ENCODE results near the gene ASIC2. TPM values are rescaled to one million over a fixed set of nuclear protein-coding genes. Genes with fewer than 3 reads are reported as not detected.

The ASIC2 gene
- total RNA-seq, 2 donors from 2014 or later: 3.0 to 3.3 TPM

DNA sequence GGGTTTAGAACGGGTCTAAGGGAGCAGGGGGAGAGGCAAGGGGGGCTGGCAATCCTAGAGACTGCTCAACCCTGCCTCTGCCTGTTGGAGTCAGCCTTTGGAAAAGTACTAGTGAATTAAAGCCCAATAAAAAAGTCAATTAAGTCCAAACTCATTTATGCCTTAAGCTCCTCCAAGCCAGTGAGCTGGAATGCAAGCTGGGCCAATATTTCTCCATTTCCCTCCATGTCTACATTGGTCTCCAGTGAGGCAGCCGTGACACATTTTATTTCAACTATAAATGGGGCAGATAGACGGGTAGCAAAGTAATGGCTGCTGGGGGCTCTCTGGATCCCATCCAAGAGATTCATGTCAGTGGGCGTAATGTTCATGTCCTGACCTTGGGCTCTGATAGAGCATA lies 157.4 kb downstream of the ASIC2 start:
- Mint-ChIP-seq H3K36me3 (ENCODE audit: low read depth) (no peaks in the 10 kb centered on the region), H3K9me3 (no peaks in the 10 kb centered on the region), H3K4me1 (no peaks in the 10 kb centered on the region), H3K4me3 (no peak overlapping the region), H3K27ac (no peak overlapping the region), H3K27me3 (ENCODE audit: insufficient read depth) (peaks cover 12% of the 10 kb centered on the region)
- no peak for DNase-seq
- H3K27ac ChIP-seq (ENCODE audit: low read depth, low read length): no peak overlapping the region
- TF ChIP-seq, protein P1, sequence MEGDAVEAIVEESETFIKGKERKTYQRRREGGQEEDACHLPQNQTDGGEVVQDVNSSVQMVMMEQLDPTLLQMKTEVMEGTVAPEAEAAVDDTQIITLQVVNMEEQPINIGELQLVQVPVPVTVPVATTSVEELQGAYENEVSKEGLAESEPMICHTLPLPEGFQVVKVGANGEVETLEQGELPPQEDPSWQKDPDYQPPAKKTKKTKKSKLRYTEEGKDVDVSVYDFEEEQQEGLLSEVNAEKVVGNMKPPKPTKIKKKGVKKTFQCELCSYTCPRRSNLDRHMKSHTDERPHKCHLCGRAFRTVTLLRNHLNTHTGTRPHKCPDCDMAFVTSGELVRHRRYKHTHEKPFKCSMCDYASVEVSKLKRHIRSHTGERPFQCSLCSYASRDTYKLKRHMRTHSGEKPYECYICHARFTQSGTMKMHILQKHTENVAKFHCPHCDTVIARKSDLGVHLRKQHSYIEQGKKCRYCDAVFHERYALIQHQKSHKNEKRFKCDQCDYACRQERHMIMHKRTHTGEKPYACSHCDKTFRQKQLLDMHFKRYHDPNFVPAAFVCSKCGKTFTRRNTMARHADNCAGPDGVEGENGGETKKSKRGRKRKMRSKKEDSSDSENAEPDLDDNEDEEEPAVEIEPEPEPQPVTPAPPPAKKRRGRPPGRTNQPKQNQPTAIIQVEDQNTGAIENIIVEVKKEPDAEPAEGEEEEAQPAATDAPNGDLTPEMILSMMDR (conservative IDR thresholded peaks at IDR 0.05): no peak
- no peaks in the 10 kb centered on the region for H3K36me3 ChIP-seq (ENCODE audit: control insufficient read depth, insufficient read depth, low read length)
- 75 to 89% methylated on average over 2 to 4 of the region's 4 CpGs for WGBS, 2 experiments (ENCODE audit: insufficient coverage in 1 of 2, insufficient read length in 1 of 2)
- no peaks in the 10 kb centered on the region for H3K9me3 ChIP-seq (ENCODE audit: control insufficient read depth, low read length)
- H3K9ac ChIP-seq (ENCODE audit: extremely low read depth, low read length, poor library complexity, severe bottlenecking): no peak overlapping the region
- no peaks in the 10 kb centered on the region for H3K4me1 ChIP-seq (ENCODE audit: control insufficient read depth, insufficient read depth, low read length)
- H3K4me3 ChIP-seq (ENCODE audit: low read length): no peak overlapping the region
- peaks cover 5% of the 10 kb centered on the region for H3K27me3 ChIP-seq (ENCODE audit: control insufficient read depth, insufficient read depth, low read length, poor library complexity, severe bottlenecking)

DNA sequence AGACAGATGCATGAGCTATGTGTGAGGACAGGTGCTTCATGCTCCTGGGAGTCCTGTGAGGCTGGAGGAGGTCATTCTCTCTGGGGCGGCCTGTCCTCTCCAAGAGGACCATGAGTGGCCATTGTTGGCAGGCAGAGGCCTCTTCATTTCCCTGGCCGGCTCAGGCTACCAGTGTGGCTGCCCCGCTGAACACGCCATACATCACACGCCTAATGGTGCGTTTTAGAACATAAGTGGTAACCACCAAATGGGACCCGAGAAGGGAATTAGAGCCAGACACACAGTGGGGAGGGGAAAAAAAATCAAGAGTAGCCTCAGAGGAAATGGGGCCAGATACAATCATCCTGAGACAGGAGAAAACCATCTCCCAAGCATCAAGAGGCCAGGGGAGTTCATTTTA lies 161.5 kb downstream of the ASIC2 start:
- no peak overlapping the region for H3K27ac Mint-ChIP-seq
- H3K4me1 ChIP-seq (ENCODE audit: control insufficient read depth, insufficient read depth, low read length): no peaks in the 10 kb centered on the region
- H3K4me3 ChIP-seq (ENCODE audit: low read length): no peak overlapping the region
- DNase-seq: no peak
- peaks cover 9% of the 10 kb centered on the region for H3K27me3 Mint-ChIP-seq (ENCODE audit: insufficient read depth)
- H3K9ac ChIP-seq (ENCODE audit: extremely low read depth, low read length, poor library complexity, severe bottlenecking): no peak overlapping the region
- TF ChIP-seq, protein P1 (conservative IDR thresholded peaks at IDR 0.05): no peak
- no peaks in the 10 kb centered on the region for H3K36me3 ChIP-seq (ENCODE audit: control insufficient read depth, insufficient read depth, low read length)
- no peak overlapping the region for H3K27ac ChIP-seq (ENCODE audit: low read depth, low read length)
- H3K4me3 Mint-ChIP-seq: no peak overlapping the region
- no peaks in the 10 kb centered on the region for H3K27me3 ChIP-seq (ENCODE audit: control insufficient read depth, insufficient read depth, low read length, poor library complexity, severe bottlenecking)
- no peaks in the 10 kb centered on the region for H3K36me3 Mint-ChIP-seq (ENCODE audit: low read depth)
- no peaks in the 10 kb centered on the region for H3K4me1 Mint-ChIP-seq
- H3K9me3 Mint-ChIP-seq: no peaks in the 10 kb centered on the region
- H3K9me3 ChIP-seq (ENCODE audit: control insufficient read depth, low read length): no peaks in the 10 kb centered on the region
- WGBS, 2 experiments (ENCODE audit: insufficient coverage in 1 of 2, insufficient read length in 1 of 2): 93 to 95% methylated on average over 7 of the region's 7 CpGs

DNA sequence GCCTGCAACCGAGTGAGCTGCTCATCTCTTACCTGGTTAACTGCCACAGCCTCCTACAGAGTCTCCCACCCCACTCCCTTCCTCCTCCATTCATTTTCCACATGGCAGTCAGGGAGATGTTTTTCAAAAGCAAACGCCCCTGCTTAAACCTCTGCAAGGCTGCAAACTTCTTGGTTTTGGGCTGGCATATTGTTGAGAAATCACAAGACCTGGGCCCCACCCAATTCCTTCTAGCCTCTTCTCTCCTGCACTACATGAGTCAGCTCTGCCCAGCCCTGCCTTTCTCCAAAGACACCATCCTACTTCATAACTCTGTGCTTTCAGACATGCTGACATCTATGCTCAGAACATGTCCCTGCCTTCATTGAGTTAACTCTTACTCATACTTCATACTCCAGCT lies 165.4 kb downstream of the ASIC2 start:
- H3K36me3 Mint-ChIP-seq (ENCODE audit: low read depth): no peaks in the 10 kb centered on the region
- no peaks in the 10 kb centered on the region for H3K4me1 Mint-ChIP-seq
- DNase-seq: no peak
- no peak overlapping the region for H3K4me3 Mint-ChIP-seq
- Histone ChIP-seq H3K4me3 (ENCODE audit: low read length) (no peak overlapping the region), H3K27ac (ENCODE audit: low read depth, low read length) (no peak overlapping the region), H3K4me1 (ENCODE audit: control insufficient read depth, insufficient read depth, low read length) (no peaks in the 10 kb centered on the region), H3K36me3 (ENCODE audit: control insufficient read depth, insufficient read depth, low read length) (no peaks in the 10 kb centered on the region), H3K27me3 (ENCODE audit: control insufficient read depth, insufficient read depth, low read length, poor library complexity, severe bottlenecking) (peaks cover 7% of the 10 kb centered on the region), H3K9me3 (ENCODE audit: control insufficient read depth, low read length) (no peaks in the 10 kb centered on the region), H3K9ac (ENCODE audit: extremely low read depth, low read length, poor library complexity, severe bottlenecking) (no peak overlapping the region)
- peaks cover 6% of the 10 kb centered on the region for H3K27me3 Mint-ChIP-seq (ENCODE audit: insufficient read depth)
- no peaks in the 10 kb centered on the region for H3K9me3 Mint-ChIP-seq
- no peak overlapping the region for H3K27ac Mint-ChIP-seq
- WGBS, 2 experiments (ENCODE audit: insufficient coverage in 1 of 2, insufficient read length in 1 of 2): 71 to 73% methylated on average over 2 of the region's 2 CpGs
- TF ChIP-seq, protein P1 (conservative IDR thresholded peaks at IDR 0.05): no peak

Measured in endodermal cell (in vitro differentiated cells).